ENCODE results near the gene JUNB. TPM values are rescaled to one million over a fixed set of nuclear protein-coding genes. Genes with fewer than 3 reads are reported as not detected.

JUNB gene
- total RNA-seq, 1 donor from 2014 or later, result 31.3 TPM

GRCh38 chr19:12788682-12789097 lies 2.6 kb upstream of the JUNB start:
- DNase-seq (ENCODE audit: extremely low spot score, unreplicated experiment), result no peak
- peak overlapping the region; percentile 93 for H3K27ac Mint-ChIP-seq
- TF ChIP-seq, protein P1, sequence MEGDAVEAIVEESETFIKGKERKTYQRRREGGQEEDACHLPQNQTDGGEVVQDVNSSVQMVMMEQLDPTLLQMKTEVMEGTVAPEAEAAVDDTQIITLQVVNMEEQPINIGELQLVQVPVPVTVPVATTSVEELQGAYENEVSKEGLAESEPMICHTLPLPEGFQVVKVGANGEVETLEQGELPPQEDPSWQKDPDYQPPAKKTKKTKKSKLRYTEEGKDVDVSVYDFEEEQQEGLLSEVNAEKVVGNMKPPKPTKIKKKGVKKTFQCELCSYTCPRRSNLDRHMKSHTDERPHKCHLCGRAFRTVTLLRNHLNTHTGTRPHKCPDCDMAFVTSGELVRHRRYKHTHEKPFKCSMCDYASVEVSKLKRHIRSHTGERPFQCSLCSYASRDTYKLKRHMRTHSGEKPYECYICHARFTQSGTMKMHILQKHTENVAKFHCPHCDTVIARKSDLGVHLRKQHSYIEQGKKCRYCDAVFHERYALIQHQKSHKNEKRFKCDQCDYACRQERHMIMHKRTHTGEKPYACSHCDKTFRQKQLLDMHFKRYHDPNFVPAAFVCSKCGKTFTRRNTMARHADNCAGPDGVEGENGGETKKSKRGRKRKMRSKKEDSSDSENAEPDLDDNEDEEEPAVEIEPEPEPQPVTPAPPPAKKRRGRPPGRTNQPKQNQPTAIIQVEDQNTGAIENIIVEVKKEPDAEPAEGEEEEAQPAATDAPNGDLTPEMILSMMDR (conservative IDR thresholded peaks at IDR 0.05), result no peak
- no peaks in the 10 kb centered on the region for H3K9me3 Mint-ChIP-seq
- H3K4me1 Mint-ChIP-seq (ENCODE audit: unreplicated experiment), result peaks cover 23% of the 10 kb centered on the region
- H3K27me3 Mint-ChIP-seq, result no peaks in the 10 kb centered on the region
- H3K36me3 Mint-ChIP-seq, result no peaks in the 10 kb centered on the region
- H3K4me3 Mint-ChIP-seq, result peak overlapping the region; percentile 85

DNA sequence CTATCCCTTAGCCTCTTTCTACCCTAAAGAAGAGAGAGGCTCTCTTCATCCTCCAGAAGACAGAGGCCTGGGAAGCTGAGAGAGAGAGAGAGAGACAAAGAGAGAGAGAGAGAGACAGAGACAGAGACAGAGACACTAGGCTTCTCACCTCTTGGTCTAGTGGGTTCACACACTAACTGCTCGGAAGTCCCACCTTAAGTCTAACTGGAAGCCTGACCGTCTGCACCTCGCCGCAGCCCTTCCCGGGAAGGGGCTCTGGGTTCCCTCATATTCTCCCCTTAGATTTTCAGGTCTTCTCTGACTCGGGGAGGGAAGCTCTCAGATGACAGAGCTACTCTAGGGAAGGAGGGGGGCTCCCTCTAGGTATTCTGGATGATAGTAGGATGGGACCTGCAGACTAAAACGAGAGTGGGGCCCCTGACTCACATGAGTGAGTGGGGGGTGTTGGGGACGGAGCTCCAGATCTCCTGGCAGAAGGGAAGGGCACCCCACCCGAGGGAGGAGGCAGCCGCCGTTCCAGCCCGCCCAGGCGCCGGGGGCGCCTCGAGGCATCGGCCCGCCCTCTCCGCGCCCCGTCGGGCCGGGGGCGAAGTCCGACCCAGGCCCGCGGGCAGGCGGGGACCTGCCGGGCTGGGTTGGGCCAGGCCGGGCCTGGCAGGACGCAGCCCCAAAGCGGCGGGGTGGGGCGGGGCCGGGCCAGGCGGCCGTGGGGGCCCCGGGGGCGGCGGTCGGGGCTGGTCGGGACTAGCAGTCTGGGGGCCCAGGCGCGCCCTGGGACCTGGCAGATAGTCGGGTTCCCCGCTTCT lies 2.0 kb upstream of the JUNB start:
- DNase-seq (ENCODE audit: extremely low spot score, unreplicated experiment), result no peak
- Mint-ChIP-seq H3K4me3 (peak overlapping the region; percentile 85), H3K27me3 (no peaks in the 10 kb centered on the region), H3K36me3 (no peaks in the 10 kb centered on the region), H3K27ac (peak overlapping the region; percentile 93), H3K9me3 (no peaks in the 10 kb centered on the region), H3K4me1 (ENCODE audit: unreplicated experiment) (peaks cover 26% of the 10 kb centered on the region)
- TF ChIP-seq, protein P1 (conservative IDR thresholded peaks at IDR 0.05), result no peak

- H3K4me3 Mint-ChIP-seq, result peak overlapping the region; percentile 94
- H3K27me3 Mint-ChIP-seq, result no peaks in the 10 kb centered on the region
- H3K9me3 Mint-ChIP-seq, result no peaks in the 10 kb centered on the region
- H3K4me1 Mint-ChIP-seq (ENCODE audit: unreplicated experiment), result peaks cover 28% of the 10 kb centered on the region
- H3K36me3 Mint-ChIP-seq, result no peaks in the 10 kb centered on the region
- DNase-seq (ENCODE audit: extremely low spot score, unreplicated experiment), result peak; percentile 94
- TF ChIP-seq, protein P1 (conservative IDR thresholded peaks at IDR 0.05), result no peak
- peak overlapping the region; percentile 98 for H3K27ac Mint-ChIP-seq
Observed at GRCh38 chr19:12789904-12790619, 1.2 kb upstream of the JUNB start.

DNA sequence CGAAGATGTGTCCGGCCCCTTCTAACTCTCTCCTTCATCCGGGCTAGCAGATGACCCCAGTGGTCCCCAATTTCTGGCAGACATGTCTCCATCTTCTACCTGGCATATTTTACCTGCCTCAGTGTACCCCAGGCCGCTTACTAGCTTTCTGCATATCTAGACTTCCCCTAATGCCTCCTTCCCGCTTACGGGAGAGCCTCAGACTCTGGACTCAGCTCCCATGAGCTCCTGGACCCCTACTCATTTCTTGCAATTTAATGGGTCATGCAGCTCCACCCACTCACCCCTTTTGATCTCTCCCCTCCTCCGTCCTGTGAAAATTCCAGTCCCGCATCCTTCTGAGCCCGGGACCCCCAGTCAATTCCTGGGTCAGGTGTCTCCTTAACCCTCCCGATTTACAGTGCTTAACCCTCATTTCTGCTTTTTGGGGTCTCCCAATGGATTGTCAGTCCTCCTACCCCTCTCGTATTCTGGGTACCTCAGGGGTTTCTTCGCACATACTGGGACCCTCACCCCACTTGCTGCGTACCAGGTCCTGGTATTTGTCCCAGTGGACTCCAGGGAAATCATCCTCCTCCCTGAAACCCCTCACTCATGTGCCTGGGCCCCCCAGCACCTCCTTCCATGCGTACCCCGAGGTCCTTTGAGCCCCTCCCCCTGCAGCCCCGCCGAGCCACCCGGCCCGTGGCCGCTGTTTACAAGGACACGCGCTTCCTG lies 500 bp upstream of the JUNB start:
- Mint-ChIP-seq H3K4me3 (peak overlapping the region; percentile 94), H3K9me3 (no peaks in the 10 kb centered on the region), H3K27ac (peak overlapping the region; percentile 98), H3K27me3 (no peaks in the 10 kb centered on the region), H3K4me1 (ENCODE audit: unreplicated experiment) (peaks cover 30% of the 10 kb centered on the region), H3K36me3 (no peaks in the 10 kb centered on the region)
- DNase-seq (ENCODE audit: extremely low spot score, unreplicated experiment), result no peak
- TF ChIP-seq, protein P1 (conservative IDR thresholded peaks at IDR 0.05), result no peak

- DNase-seq (ENCODE audit: extremely low spot score, unreplicated experiment), result no peak
- H3K4me1 Mint-ChIP-seq (ENCODE audit: unreplicated experiment), result peaks cover 39% of the 10 kb centered on the region
- peaks cover 5% of the 10 kb centered on the region for H3K36me3 Mint-ChIP-seq
- H3K27me3 Mint-ChIP-seq, result no peaks in the 10 kb centered on the region
- H3K9me3 Mint-ChIP-seq, result no peaks in the 10 kb centered on the region
- peak overlapping the region; percentile 98 for H3K27ac Mint-ChIP-seq
- H3K4me3 Mint-ChIP-seq, result peak overlapping the region; percentile 94
- TF ChIP-seq, protein P1 (conservative IDR thresholded peaks at IDR 0.05), result peak; percentile 10
Observed at GRCh38 chr19:12792051-12792852, 966 bp downstream of the JUNB start.

Data from type B pancreatic cell (in vitro differentiated cells).